HG03064 (cell line): ENCODE data around the gene PTPRD.

Experiments used
- ATAC-seq: cut with Tn5 transposase; IDR thresholded peaks from one replicate; pipeline ENCODE4 v1.9.1; 2021; ENCODE audit warnings: low read depth; ENCODE audit not compliant: unreplicated experiment

Gene PTPRD

DNA sequence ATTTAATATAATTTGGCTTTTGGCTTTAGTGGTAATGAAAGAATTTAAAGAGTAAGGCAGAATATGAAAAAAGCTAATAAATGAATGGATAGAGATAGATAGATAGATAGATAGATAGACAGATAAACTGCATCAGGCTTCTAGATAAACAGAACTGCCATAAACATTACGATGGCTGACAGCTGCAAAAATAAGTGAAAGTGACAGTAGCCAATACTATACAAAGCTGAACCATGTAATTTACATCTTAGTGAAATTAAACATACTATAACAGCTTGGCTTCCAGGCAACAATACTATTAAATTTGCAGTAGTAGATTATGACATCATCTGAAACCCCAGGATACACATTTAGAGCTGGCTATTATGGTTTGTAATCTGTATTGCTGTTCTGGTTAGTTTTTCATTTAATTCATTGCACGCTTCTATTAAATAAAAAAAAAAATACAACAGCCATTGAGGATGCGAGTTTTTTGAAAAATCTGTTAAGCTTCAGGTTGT lies 1354.8 kb downstream of the PTPRD start:
- no peak for ATAC-seq

DNA sequence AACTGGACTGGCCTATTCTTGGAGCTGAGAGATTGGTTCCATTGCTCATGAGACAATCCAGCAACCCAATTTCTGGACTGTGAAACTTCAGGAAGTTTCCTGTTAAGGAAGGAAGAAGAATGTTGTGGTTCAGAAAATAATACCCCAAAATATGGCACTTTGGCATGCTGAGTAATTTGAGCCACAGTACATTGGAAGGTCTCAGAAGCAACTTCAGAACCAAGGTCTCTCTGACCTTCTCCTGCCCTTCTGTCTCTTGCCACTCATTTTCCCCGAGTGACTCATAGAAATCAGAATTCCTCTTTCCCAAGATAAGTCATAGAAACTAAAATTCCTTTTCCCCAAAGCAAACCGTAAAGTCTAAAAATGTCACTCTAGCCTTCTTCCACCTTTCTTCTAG lies 1366.1 kb downstream of the PTPRD start:
- ATAC-seq: no peak

DNA sequence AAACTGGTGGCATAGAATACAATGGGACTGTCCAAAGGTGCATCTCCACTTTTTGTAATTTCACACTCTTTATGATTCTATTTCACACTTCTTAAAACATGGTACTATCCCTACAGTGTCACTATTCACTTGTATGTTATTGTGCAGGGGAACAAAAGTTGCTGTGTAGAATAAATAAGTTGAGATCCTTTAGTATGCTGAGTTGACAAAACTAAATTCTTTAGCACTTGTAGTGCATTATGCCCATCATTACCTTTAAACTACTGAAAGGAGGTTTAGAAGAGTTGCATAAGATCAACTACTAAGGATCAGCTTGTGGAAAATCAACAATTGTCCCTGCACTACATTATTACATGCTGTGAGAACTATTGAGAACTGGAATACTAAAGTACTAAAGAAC lies 1380.9 kb downstream of the PTPRD start:
- no peak for ATAC-seq

- ATAC-seq: no peak
These were observed 1383.5 kb downstream of the PTPRD start for GRCh38 chr9:9229269-9229668.

GRCh38 chr9:9223175-9223574 lies 1389.6 kb downstream of the PTPRD start:
- ATAC-seq: no peak

GRCh38 chr9:9222730-9223129 lies 1390.1 kb downstream of the PTPRD start:
- no peak for ATAC-seq

- no peak for ATAC-seq
These were observed 1395.9 kb downstream of the PTPRD start for GRCh38 chr9:9216934-9217333.

GRCh38 chr9:9215050-9215449 lies 1397.8 kb downstream of the PTPRD start:
- no peak for ATAC-seq

- ATAC-seq: no peak
These were observed 1398.7 kb downstream of the PTPRD start for GRCh38 chr9:9214066-9214465.

DNA sequence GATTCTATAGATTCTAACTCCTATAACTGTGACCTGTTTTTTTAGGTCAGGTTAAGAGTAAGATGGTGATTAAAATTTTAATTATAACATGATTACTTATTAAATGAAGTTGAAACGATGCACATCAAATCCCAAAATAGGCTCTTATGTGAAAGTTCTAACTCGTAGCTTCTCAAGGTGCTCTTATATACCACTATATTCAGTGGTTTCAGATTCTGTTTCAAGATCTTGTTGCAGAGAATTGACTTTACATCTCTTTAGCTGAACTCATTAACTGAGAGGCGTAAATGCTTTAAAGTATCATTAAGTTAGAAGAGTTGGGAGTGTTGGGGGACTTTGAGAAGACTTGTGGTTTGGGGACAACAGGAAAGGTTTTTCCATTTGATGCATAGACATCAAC lies 1399.8 kb downstream of the PTPRD start:
- ATAC-seq: no peak

- ATAC-seq: no peak
These were observed 1410.5 kb downstream of the PTPRD start for GRCh38 chr9:9202276-9202675.

- ATAC-seq: no peak
These were observed 1426.7 kb downstream of the PTPRD start for GRCh38 chr9:9186086-9186485.

- no peak for ATAC-seq
These were observed 1430.4 kb downstream of the PTPRD start for GRCh38 chr9:9182431-9182830.

- no peak for ATAC-seq
These were observed 1435.7 kb downstream of the PTPRD start for GRCh38 chr9:9177081-9177480.

DNA sequence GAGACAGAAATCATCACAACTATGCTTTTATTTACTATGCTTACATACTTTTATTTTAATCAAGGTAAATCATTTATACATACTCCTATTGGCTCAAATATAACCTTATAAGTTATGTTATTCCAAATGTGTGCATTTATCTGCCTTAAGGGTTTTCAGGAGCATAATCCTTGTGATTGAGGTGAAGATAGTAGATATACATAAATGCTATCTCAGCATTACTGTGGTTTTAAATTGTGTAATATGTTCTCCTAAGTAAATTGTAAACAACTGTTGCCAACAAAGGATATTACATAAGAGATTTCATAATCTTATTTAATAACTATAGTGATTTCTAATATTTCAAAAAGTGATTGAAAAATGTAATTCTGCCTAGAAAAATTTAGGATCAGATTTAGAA lies 1438.4 kb downstream of the PTPRD start:
- ATAC-seq: no peak

DNA sequence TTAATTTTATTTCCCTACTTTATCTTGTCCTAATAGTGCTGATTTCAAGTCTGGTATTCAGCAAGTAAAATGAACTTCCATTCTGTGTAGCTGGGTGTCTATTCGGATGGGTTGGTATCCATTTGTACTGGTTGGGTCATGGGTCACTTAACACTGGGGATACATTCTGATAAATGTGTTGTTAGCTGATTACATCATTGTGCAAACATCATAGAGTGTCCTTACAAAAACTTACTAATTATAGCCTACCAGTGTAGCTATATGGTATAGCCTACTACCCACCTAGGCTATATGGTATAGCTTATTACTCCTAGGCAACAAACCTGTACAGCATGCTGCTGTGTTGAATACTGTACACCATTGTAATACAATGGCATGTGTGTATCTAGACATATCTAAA lies 1439.5 kb downstream of the PTPRD start:
- no peak for ATAC-seq

- ATAC-seq: no peak
These were observed 1442.2 kb downstream of the PTPRD start for GRCh38 chr9:9170439-9171134.

DNA sequence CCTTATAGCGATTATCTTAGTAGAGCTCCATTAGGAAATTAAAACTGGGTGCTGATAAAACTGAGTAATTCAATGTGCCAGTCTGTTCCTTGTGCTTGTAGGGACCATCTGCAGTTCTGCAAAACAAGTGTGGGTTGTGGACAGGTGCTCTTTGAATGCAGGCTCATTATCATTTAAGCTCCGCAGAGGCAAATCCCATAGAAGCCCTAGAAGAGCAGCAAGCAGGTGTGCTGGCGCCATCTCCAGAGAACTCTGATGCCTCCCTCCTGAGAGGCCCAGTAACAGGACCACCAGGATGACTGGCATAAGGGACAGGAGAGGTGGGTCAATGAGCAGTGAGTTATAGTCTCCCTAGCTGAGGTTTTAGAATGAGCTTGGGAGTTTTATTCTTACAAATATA lies 1470.8 kb downstream of the PTPRD start:
- ATAC-seq: no peak

DNA sequence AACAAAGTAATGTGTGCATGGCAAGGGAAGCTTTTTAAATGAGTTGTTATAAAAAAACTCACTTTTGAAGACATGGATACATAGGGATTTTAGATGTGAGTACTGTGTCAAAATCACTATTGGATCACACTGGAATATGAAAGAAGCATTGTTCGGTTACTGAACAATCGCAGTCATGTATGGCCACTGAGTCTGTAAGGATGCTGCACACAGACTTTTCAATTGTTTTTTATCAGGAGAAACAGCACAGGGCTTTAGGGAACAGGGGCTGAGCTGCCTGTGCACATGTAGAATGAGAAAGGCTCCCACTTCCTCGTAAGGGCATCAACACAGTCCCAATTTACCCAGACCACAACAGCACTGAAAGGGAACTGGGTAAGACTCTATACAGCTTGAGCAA lies 1479.3 kb downstream of the PTPRD start:
- no peak for ATAC-seq

DNA sequence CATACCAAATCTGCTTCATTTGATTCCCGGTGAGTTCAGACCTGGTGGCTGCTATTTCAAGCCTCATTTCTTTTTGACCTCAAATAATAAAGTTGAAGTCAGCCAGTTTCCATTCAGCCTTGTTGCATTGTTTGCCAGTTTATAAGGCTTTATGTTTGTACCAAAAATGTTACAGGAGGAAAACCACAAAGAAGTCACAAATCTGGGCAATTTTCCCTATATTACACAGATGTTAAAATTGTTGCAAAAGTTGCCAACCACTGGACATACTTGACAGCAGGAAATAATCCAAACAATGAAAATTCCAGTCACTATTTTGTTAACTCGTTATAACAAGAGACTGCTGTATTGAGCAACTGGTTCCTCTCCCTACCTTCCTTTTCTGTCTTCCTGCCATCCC lies 1488.2 kb downstream of the PTPRD start:
- ATAC-seq: no peak

DNA sequence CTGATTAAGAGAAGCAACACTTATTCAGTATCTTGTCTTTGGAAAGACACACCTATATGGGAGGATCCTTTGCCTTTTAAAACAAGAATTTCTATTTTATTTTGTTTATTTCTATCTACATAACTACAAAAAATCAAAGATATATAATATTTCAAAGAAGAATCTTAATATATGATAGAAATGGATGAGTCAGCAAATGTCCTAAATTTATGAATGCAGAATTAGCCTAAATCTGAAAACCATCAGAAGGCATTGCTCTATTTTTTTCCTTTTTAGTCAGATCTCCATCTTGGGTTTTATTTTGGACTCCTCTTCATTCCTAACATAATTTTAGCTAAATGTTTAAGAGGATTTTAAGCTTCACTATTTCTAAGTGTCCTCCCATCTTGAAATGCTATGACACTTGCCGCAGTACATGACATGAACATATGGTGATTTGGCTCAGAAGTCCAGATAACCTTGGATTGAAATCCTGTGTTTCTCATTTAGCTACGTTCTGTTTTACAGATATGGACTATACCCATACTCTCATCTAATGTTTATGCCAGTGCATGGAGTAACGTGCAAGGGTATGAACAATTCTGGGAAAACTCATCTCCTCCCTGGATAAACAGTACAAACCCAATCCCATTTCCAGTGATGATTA lies 1490.4 kb downstream of the PTPRD start:
- no peak for ATAC-seq

DNA sequence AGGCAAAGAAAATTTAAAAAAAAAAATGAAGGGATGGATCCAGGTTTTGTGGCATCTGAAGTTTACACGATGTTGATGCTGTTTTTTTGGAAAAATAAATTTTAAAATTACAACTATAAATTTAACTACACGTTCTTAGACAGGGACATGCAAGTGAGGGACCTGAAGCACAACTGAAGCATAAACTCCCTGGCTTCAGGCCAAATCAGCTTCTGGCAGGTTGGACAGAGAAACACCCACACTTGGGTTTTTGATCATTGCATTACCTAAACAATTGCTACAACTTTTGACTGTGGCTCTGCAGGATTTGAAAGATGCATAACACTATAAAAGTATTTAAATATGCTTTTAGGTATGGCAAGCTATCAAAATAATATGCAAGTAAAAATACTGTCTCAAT lies 1494.9 kb downstream of the PTPRD start:
- no peak for ATAC-seq
